ENCODE results near the gene GFRA1. TPM values are rescaled to one million over a fixed set of nuclear protein-coding genes. Genes with fewer than 3 reads are reported as not detected.

The GFRA1 gene
- total and polyA plus RNA-seq, 7 donors, result under 0.01 to 115 (median 38.9) TPM

GRCh38 chr10:116286626-116287200 is 13.7 kb upstream of the GFRA1 start:
- Histone ChIP-seq H3K4me3 (no peak overlapping the region), H3K4me1 (no peaks in the 10 kb centered on the region), H3K36me3 (no peaks in the 10 kb centered on the region), H3K9me3 (no peaks in the 10 kb centered on the region), H3K27me3 (no peaks in the 10 kb centered on the region), H3K27ac (no peak overlapping the region)
- 55 to 67% methylated on average over 9 of the region's 9 CpGs for WGBS, 2 donors
- TF ChIP-seq EP300 (IDR thresholded peaks at IDR 0.05) (no peak), POLR2A (IDR thresholded peaks at IDR 0.05) (no peak), POLR2AphosphoS5 (IDR thresholded peaks at IDR 0.05) (no peak)
- TF ChIP-seq, protein P1, sequence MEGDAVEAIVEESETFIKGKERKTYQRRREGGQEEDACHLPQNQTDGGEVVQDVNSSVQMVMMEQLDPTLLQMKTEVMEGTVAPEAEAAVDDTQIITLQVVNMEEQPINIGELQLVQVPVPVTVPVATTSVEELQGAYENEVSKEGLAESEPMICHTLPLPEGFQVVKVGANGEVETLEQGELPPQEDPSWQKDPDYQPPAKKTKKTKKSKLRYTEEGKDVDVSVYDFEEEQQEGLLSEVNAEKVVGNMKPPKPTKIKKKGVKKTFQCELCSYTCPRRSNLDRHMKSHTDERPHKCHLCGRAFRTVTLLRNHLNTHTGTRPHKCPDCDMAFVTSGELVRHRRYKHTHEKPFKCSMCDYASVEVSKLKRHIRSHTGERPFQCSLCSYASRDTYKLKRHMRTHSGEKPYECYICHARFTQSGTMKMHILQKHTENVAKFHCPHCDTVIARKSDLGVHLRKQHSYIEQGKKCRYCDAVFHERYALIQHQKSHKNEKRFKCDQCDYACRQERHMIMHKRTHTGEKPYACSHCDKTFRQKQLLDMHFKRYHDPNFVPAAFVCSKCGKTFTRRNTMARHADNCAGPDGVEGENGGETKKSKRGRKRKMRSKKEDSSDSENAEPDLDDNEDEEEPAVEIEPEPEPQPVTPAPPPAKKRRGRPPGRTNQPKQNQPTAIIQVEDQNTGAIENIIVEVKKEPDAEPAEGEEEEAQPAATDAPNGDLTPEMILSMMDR (IDR thresholded peaks at IDR 0.05), result no peak
- no peak for DNase-seq
- intact Hi-C loops (cut with DNase I), result loop anchor here (5.0 to 10.0 kb wide), 3 partner anchors 339 to 932 kb away; no protein-coding TSS in a partner anchor

DNA sequence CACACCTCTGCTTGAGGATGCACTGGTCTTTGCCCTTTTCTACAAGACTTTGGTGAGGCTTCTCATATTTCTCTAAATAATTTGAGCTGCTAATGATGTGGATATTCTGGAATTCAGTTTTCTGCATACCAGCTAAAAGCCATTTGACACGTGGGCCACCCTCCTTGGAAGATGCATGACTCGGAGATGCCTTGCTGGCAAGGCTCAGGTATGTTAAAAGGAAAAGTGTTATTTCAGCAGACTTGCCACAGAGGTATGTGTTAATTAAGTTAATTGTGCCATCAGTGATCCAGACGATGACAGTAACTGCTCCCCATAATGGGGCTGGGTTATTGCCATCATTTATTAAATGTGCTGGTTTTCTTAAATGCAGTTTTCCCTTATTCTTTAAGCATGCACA is 8.8 kb upstream of the GFRA1 start:
- H3K36me3 ChIP-seq, result no peaks in the 10 kb centered on the region
- no peak overlapping the region for H3K27ac ChIP-seq
- H3K9me3 ChIP-seq, result no peaks in the 10 kb centered on the region
- H3K4me1 ChIP-seq, result no peaks in the 10 kb centered on the region
- WGBS, 2 donors, result 70% methylated on average over 3 of the region's 3 CpGs
- no peak for TF ChIP-seq POLR2A (IDR thresholded peaks at IDR 0.05)
- TF ChIP-seq EP300 (IDR thresholded peaks at IDR 0.05), result no peak
- H3K4me3 ChIP-seq, result no peak overlapping the region
- no peak for DNase-seq
- H3K27me3 ChIP-seq, result peaks cover 0 to 8% (median 0%) of the 10 kb centered on the region in 3 donors
- intact Hi-C loops (cut with DNase I), result loop anchor here (10.0 kb wide), 1 partner anchor 927 kb away; no protein-coding TSS in a partner anchor

GRCh38 chr10:116278846-116279245 is 5.8 kb upstream of the GFRA1 start:
- no peak for DNase-seq
- H3K4me3 ChIP-seq, result no peak overlapping the region
- peak overlapping the region in 2 of 4 donors; percentile 31 to 33 for H3K27ac ChIP-seq
- TF ChIP-seq EP300 (IDR thresholded peaks at IDR 0.05), result no peak
- TF ChIP-seq POLR2AphosphoS5 (IDR thresholded peaks at IDR 0.05), result peak in 1 of 4 donors; percentile 18
- TF ChIP-seq, protein P1 (IDR thresholded peaks at IDR 0.05), result no peak
- no peak for TF ChIP-seq POLR2A (IDR thresholded peaks at IDR 0.05)
- intact Hi-C loops (cut with DNase I), result no loop called here
- WGBS, 2 donors, result 65 to 68% methylated on average over 6 of the region's 6 CpGs
- H3K36me3 ChIP-seq, result no peaks in the 10 kb centered on the region
- H3K9me3 ChIP-seq, result no peaks in the 10 kb centered on the region
- H3K4me1 ChIP-seq, result peaks cover 0 to 11% (median 9%) of the 10 kb centered on the region in 4 donors
- peaks cover 0 to 34% (median 8%) of the 10 kb centered on the region in 3 donors for H3K27me3 ChIP-seq

DNA sequence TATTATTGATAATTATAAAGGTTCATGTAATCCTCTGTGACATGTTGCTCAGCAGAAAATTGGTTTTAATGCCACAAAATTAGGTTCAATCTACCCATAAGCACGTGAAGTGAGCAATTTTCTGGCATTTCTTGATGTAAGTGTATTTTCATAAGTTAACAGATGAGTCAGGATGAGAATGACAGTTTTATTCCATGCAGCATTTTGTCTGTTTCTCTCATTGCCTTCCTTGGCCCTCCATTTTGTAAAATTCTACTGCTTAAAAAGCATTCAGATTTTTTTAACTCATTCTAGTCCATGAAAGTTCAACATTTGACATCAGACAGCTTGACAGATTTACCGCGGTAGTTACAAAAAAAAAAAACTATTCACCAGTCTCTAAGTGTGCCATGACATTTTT is 4.0 kb upstream of the GFRA1 start:
- Histone ChIP-seq H3K9me3 (no peaks in the 10 kb centered on the region), H3K4me3 (no peak overlapping the region), H3K4me1 (peaks cover 0 to 28% (median 24%) of the 10 kb centered on the region in 4 donors), H3K27ac (no peak overlapping the region), H3K27me3 (peaks cover 8 to 51% (median 19%) of the 10 kb centered on the region in 3 donors), H3K36me3 (no peaks in the 10 kb centered on the region)
- TF ChIP-seq POLR2A (IDR thresholded peaks at IDR 0.05) (no peak), POLR2AphosphoS5 (IDR thresholded peaks at IDR 0.05) (no peak), EP300 (IDR thresholded peaks at IDR 0.05) (no peak)
- TF ChIP-seq, protein P1 (IDR thresholded peaks at IDR 0.05), result no peak
- WGBS, 2 donors, result 79 to 89% methylated on average over 3 of the region's 3 CpGs
- intact Hi-C loops (cut with DNase I), result no loop called here
- no peak for DNase-seq

- Histone ChIP-seq H3K4me3 (peak overlapping the region; percentile 53 to 66 (median 57)), H3K27ac (peak overlapping the region; percentile 75 to 80 (median 76)), H3K27me3 (peaks cover 19 to 69% (median 36%) of the 10 kb centered on the region in 3 donors), H3K9me3 (no peaks in the 10 kb centered on the region), H3K36me3 (no peaks in the 10 kb centered on the region), H3K4me1 (peaks cover 0 to 48% (median 38%) of the 10 kb centered on the region in 4 donors)
- DNase-seq, result no peak
- no peak for TF ChIP-seq POLR2A (IDR thresholded peaks at IDR 0.05)
- TF ChIP-seq POLR2AphosphoS5 (IDR thresholded peaks at IDR 0.05), result no peak
- TF ChIP-seq EP300 (IDR thresholded peaks at IDR 0.05), result no peak
- TF ChIP-seq, protein P1 (IDR thresholded peaks at IDR 0.05), result no peak
- WGBS, 2 donors, result 2 to 7% methylated on average over 49 of the region's 49 CpGs
- intact Hi-C loops (cut with DNase I), result loop anchor here (5.0 kb wide), 2 partner anchors 202 to 327 kb away; no protein-coding TSS in a partner anchor
Measured at GRCh38 chr10:116274064-116274904, 1.3 kb upstream of the GFRA1 start.
